DND-41 (cell line): ENCODE results near the gene EMILIN1.

Experiments
- CTCF ChIP-seq: IDR thresholded peaks from 2 replicates; pipeline ENCODE4 v1.5.1; 2012; ENCODE audit warnings: borderline replicate concordance, low read length, moderate library complexity, mild to moderate bottlenecking; ENCODE audit not compliant: poor library complexity, severe bottlenecking; ENCODE audit errors: extremely low read depth
- EZH2 ChIP-seq: IDR thresholded peaks from 3 replicates; pipeline ENCODE4 v1.6.1; 2012; ENCODE audit warnings: borderline replicate concordance, low read depth, mild to moderate bottlenecking, moderate library complexity, low read length, inconsistent platforms; ENCODE audit not compliant: severe bottlenecking

GRCh38 chr2:27089111-27089954 is 10.9 kb downstream of the EMILIN1 start:
- TF ChIP-seq CTCF (no peak), EZH2 (no peak)
